ENCODE results near the gene CEP250. TPM values are rescaled to one million over a fixed set of nuclear protein-coding genes. Genes with fewer than 3 reads are reported as not detected.

The CEP250 gene
- total and polyA plus RNA-seq, 12 donors = 4.8 to 18.8 (median 13.8) TPM

- H3K36me3 ChIP-seq = no peaks in the 10 kb centered on the region
- H3K4me1 ChIP-seq = no peaks in the 10 kb centered on the region
- no peaks in the 10 kb centered on the region for H3K9me3 ChIP-seq
- intact Hi-C loops (cut with DNase I) = no loop called here
- ATAC-seq (no peak), DNase-seq (no peak)
- no peak overlapping the region for H3K27ac ChIP-seq
- TF ChIP-seq CTCF (IDR thresholded peaks at IDR 0.05) = no peak
- no peak overlapping the region for H3K4me3 ChIP-seq
- no peaks in the 10 kb centered on the region for H3K27me3 ChIP-seq
- 77 to 82% methylated on average over 12 of the region's 12 CpGs for WGBS, 2 donors
These were observed 71.8 kb downstream of the CEP250 start for GRCh38 chr20:35527122-35527769.

DNA sequence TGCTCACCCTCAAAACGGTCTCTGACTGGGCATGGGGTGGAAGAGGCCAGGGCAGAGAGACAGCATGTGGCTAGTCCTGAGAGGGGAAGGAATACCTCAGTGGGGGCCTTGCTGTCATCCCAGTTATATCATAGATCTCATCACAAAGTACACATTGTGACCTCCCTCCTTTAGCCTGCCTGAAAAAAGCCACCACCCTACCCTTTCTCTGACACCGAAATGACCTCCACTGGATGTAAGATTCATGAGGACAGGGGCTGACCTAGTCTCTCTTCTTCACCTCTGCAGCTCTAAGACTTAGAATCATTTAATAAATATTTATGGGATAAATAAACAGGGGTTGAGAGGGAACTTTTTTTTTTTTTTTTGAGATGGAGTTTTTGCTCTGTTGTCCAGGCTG lies 74.2 kb downstream of the CEP250 start, which contains the start of gene C20orf173:
TSS of gene C20orf173 (minus strand) at position 101 of the 400 bp plus-strand sequence. CDS start 279 bp downstream, outside the sequence.
- ATAC-seq (no peak), DNase-seq (no peak)
- no peaks in the 10 kb centered on the region for H3K27me3 ChIP-seq
- intact Hi-C loops (cut with DNase I) = no loop called here
- H3K9me3 ChIP-seq = no peaks in the 10 kb centered on the region
- H3K4me3 ChIP-seq = no peak within 1 kb of the TSS
- no peaks in the 10 kb centered on the region for H3K36me3 ChIP-seq
- no peak within 1 kb of the TSS for H3K27ac ChIP-seq
- no peak for TF ChIP-seq CTCF (IDR thresholded peaks at IDR 0.05)
- no peaks in the 10 kb centered on the region for H3K4me1 ChIP-seq
- 90 to 93% methylated on average over 2 of the region's 2 CpGs for WGBS, 2 donors

- ATAC-seq = no peak
- intact Hi-C loops (cut with DNase I) = loop anchor here in 3 of 10 donors (5.0 to 10.0 kb wide), 3 partner anchors 78 to 125 kb away; partner anchors contain the start of genes CPNE1 (in 2 of the 3), RBM12 (in 2 of the 3) and SPAG4 (in 1 of the 3)
- H3K4me1 ChIP-seq = peaks cover 0 to 23% (median 15%) of the 10 kb centered on the region in 9 donors
- H3K9me3 ChIP-seq = no peaks in the 10 kb centered on the region
- peak overlapping the region in 1 of 10 donors; percentile 18 for H3K4me3 ChIP-seq
- no peak for TF ChIP-seq CTCF (IDR thresholded peaks at IDR 0.05)
- peaks cover 0 to 19% (median 0%) of the 10 kb centered on the region in 9 donors for H3K36me3 ChIP-seq
- H3K27ac ChIP-seq = no peak overlapping the region
- WGBS, 2 donors = 34 to 46% methylated on average over 11 of the region's 11 CpGs
- H3K27me3 ChIP-seq = no peaks in the 10 kb centered on the region
- no peak for DNase-seq
These were observed 84.4 kb downstream of the CEP250 start for GRCh38 chr20:35539756-35540212.

GRCh38 chr20:35541118-35541782 lies 85.9 kb downstream of the CEP250 start:
- Histone ChIP-seq H3K27ac (peak overlapping the region in 3 of 10 donors; percentile 74 to 89 (median 80)), H3K9me3 (no peaks in the 10 kb centered on the region), H3K4me3 (peak overlapping the region; percentile 71 to 95 (median 85)), H3K4me1 (peaks cover 0 to 23% (median 15%) of the 10 kb centered on the region in 9 donors), H3K36me3 (peaks cover 0 to 33% (median 0%) of the 10 kb centered on the region in 9 donors), H3K27me3 (no peaks in the 10 kb centered on the region)
- WGBS, 2 donors = 23 to 25% methylated on average over 13 of the region's 13 CpGs
- no peak for TF ChIP-seq CTCF (IDR thresholded peaks at IDR 0.05)
- DNase-seq (no peak), ATAC-seq (no peak)
- intact Hi-C loops (cut with DNase I) = loop anchor here in 3 of 10 donors (5.0 to 10.0 kb wide), 3 partner anchors 76 to 124 kb away; partner anchors contain the start of genes CPNE1 (in 2 of the 3), RBM12 (in 2 of the 3) and SPAG4 (in 1 of the 3)

Measured in heart right ventricle (tissue), 16 donors.